Testis (tissue), 3 donors: ENCODE measurements around the gene CHPF. TPM values are rescaled to one million over a fixed set of nuclear protein-coding genes. Genes with fewer than 3 reads are reported as not detected.

Source experiments
- DNase-seq: peaks from one replicate; pipeline ENCODE4 v3.0.0-alpha.2; 2019
- H3K27ac ChIP-seq, 2 donors: fragments of 200-600 bp; sonication (generic); one replicate each; pipeline ENCODE4 v1.5.1; 2019
- H3K27me3 ChIP-seq: fragments of 200-600 bp; sonication (generic); one replicate; pipeline ENCODE4 v1.5.1; 2019
- H3K36me3 ChIP-seq: fragments of 200-600 bp; sonication (generic); one replicate; pipeline ENCODE4 v1.5.1; 2017; ENCODE audit warnings: low read depth; ENCODE audit errors: missing control alignments
- H3K4me1 ChIP-seq: fragments of 200-600 bp; sonication (generic); one replicate; pipeline ENCODE4 v1.5.1; 2019
- H3K4me3 ChIP-seq, 2 donors: fragments of 200-600 bp; sonication (generic); one replicate each; pipeline ENCODE4 v1.5.1; 2017 to 2019
- H3K9me3 ChIP-seq: fragments of 200-600 bp; sonication (generic); one replicate; pipeline ENCODE4 v1.5.1; 2017
- CTCF ChIP-seq, 3 experiments: fragments of 450-650 bp in 2 of 3; fragments of 200-600 bp in 1 of 3; sonication (generic) in 1 of 3; IDR thresholded peaks; one replicate each; pipeline ENCODE4 v1.5.1; 2016 to 2019; ENCODE audit warnings: antibody characterized with exemption in 3 of 3, mild to moderate bottlenecking in 2 of 3, moderate library complexity in 1 of 3
- POLR2A ChIP-seq: fragments of 450-650 bp; IDR thresholded peaks from one replicate; pipeline ENCODE4 v1.6.1; 2017; ENCODE audit warnings: antibody characterized with exemption, mild to moderate bottlenecking, moderate library complexity
- WGBS, 2 donors: methylation state at CpG; one replicate each; pipeline ENCODE4 v1.1.5; 2018; 5-methylcytosine and 5-hydroxymethylcytosine counted together
- intact Hi-C: fragments of 100-400 bp; cut with DNase I; formaldehyde crosslinking; loops from one replicate; pipeline ENCODE4 v1.15.1; 2023; ENCODE audit warnings: low total_unique reads
- polyA plus RNA-seq: library from polyadenylated mRNA; stranded (reverse); fragments of 350-450 nt; fragmentation: Illumina TruSeq; extraction: RNeasy Lipid Tissue Mini Kit (QIAGEN cat#74804); gene quantifications from one replicate; pipeline ENCODE4 v1.2.3, GENCODE V29; 2014; ENCODE audit warnings: low read depth, low replicate concordance; ENCODE audit not compliant: insufficient read depth
- total RNA-seq, 2 donors: library from RNA; depleted of rRNA; stranded (reverse); fragments of >200 nt; gene quantifications; one replicate each; pipeline ENCODE4 v1.2.3, GENCODE V29; 2016

The CHPF gene
- total and polyA plus RNA-seq, 3 donors from 2014 or later = 194 to 992 (median 796) TPM

DNA sequence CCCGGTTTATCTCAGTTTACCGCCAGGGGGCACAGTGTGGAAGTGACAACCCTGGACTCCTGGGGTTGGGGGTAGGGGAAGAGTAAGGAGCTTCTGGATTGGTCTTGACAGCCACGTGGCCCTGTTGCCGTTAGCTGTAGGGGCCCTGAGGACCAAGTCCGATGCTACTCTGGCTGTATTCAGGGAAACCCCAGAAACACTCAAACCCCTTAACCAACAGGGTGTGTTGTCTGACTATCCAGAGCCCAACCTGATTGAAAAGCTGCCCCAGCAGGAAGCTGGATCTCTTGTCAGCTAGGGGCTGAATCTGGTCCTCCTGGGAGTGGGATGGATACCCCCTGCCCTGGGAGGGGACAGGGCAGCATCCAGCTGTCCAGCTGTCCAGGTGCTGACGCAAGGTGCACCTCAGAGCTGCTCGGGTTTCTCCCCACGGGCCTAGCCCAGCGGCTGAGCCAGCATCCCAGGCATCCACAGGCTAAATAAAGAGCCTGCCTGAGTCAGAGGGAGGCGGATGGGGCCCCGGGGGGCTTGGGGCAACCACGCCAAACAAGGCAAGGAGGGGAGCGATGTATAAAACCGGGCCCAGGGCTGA is 48.0 kb downstream of the CHPF start:
- Histone ChIP-seq H3K36me3 (no peaks in the 10 kb centered on the region), H3K27ac (no peak overlapping the region), H3K9me3 (no peaks in the 10 kb centered on the region), H3K4me3 (no peak overlapping the region), H3K27me3 (no peaks in the 10 kb centered on the region), H3K4me1 (peaks cover 17% of the 10 kb centered on the region)
- 30 to 44% methylated on average over 8 to 14 of the region's 14 CpGs for WGBS, 2 donors
- intact Hi-C loops = no loop called here
- TF ChIP-seq CTCF (IDR thresholded peaks at IDR 0.05) (peak in 2 of 3 experiments; percentile 24 to 28), POLR2A (no peak)
- no peak for DNase-seq

GRCh38 chr2:219494952-219495530 is 48.6 kb downstream of the CHPF start:
- Histone ChIP-seq H3K27me3 (no peaks in the 10 kb centered on the region), H3K9me3 (no peaks in the 10 kb centered on the region), H3K4me3 (no peak overlapping the region), H3K27ac (no peak overlapping the region), H3K36me3 (no peaks in the 10 kb centered on the region), H3K4me1 (peaks cover 16% of the 10 kb centered on the region)
- DNase-seq = no peak
- TF ChIP-seq CTCF (IDR thresholded peaks at IDR 0.05) (no peak), POLR2A (no peak)
- intact Hi-C loops = no loop called here
- 48 to 55% methylated on average over 10 of the region's 10 CpGs for WGBS, 2 donors

- WGBS, 2 donors = 87 to 97% methylated on average over 5 of the region's 5 CpGs
- Histone ChIP-seq H3K4me3 (no peak overlapping the region), H3K27ac (no peak overlapping the region), H3K27me3 (no peaks in the 10 kb centered on the region), H3K9me3 (no peaks in the 10 kb centered on the region), H3K36me3 (no peaks in the 10 kb centered on the region), H3K4me1 (peaks cover 5% of the 10 kb centered on the region)
- TF ChIP-seq POLR2A (no peak), CTCF (IDR thresholded peaks at IDR 0.05) (no peak)
- DNase-seq = no peak
- intact Hi-C loops = no loop called here
Observed at GRCh38 chr2:219493086-219493485, 50.5 kb downstream of the CHPF start.

DNA sequence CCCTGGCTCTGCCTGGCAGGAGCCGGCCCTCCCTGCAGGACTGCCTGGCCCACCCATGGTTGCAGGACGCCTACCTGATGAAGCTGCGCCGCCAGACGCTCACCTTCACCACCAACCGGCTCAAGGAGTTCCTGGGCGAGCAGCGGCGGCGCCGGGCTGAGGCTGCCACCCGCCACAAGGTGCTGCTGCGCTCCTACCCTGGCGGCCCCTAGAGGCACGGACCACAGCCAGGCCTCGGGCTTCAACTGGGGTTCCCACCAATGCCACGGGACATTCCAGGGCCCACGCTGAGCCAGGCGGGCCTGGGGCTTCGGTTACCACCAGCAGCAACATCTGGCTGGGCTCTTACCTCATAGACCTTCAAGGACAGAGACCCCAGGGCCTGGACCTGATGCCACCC is 51.0 kb downstream of the CHPF start:
- WGBS, 2 donors = 88% methylated on average over 20 of the region's 20 CpGs; no CpG with 5 or more reads in 1 of the 2 donors
- Histone ChIP-seq H3K27ac (no peak overlapping the region), H3K4me1 (peaks cover 5% of the 10 kb centered on the region), H3K4me3 (no peak overlapping the region), H3K27me3 (no peaks in the 10 kb centered on the region), H3K36me3 (no peaks in the 10 kb centered on the region), H3K9me3 (no peaks in the 10 kb centered on the region)
- TF ChIP-seq CTCF (IDR thresholded peaks at IDR 0.05) (no peak), POLR2A (no peak)
- intact Hi-C loops = no loop called here
- no peak for DNase-seq
